ENCODE measurements around the gene GON4L. TPM values are rescaled to one million over a fixed set of nuclear protein-coding genes. Genes with fewer than 3 reads are reported as not detected.

The GON4L gene
- polyA plus RNA-seq, 1 donor (not counting 4 experiments of a cell fraction or from before 2014, with no cell fraction given): 16.7 TPM

DNA sequence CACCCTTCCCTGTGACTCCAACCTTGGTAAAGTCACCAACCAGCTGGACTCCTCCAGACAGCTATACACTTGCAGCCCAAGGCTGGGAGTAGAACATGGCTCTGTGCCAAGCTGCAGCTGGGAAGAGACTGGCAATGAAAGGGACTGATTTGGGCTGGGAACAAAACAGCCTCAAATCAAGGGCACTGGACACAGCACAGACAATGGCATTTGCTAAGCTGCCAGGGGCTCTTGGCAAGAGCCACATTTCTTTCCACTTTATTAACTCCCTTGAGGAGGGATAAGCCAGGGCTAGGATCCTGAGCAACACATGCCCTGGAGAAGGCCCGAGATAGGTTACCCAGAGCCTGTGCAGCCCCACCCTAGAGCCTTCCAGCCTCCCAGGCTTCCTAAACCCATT is 14.4 kb upstream of the GON4L start:
- no peaks in the 10 kb centered on the region for H4K20me1 ChIP-seq (ENCODE audit: control insufficient read depth, extremely low read depth, insufficient read depth, low read length)
- peaks cover 3% of the 10 kb centered on the region for H3K27me3 ChIP-seq (ENCODE audit: control insufficient read depth, extremely low read depth, insufficient read depth, low read length)
- FAIRE-seq: no peak
- no peaks in the 10 kb centered on the region for H3K79me2 ChIP-seq (ENCODE audit: control insufficient read depth, insufficient read depth, low read length)
- H3K9me3 ChIP-seq (ENCODE audit: control insufficient read depth, low read depth, low read length): no peaks in the 10 kb centered on the region
- dilution Hi-C loops (cut with MboI; ENCODE audit: extremely low pct_ligation_motif_present, low sequenced_read_pairs): no loop called here
- no peaks in the 10 kb centered on the region for H3K36me3 ChIP-seq (ENCODE audit: control insufficient read depth in 2 of 2, extremely low read depth in 1 of 2, insufficient read depth in 2 of 2, low read length in 2 of 2)
- H3K9ac ChIP-seq (ENCODE audit: control insufficient read depth, extremely low read depth, insufficient read depth, low read length): no peak overlapping the region
- no peak overlapping the region for H3K27ac ChIP-seq (ENCODE audit: control insufficient read depth, insufficient read depth, low read length)
- no peak overlapping the region for H3K4me3 ChIP-seq (ENCODE audit: control insufficient read depth in 2 of 3, extremely low read depth in 1 of 3, insufficient read depth in 2 of 3, low read depth in 1 of 3, low read length in 3 of 3)
- TF ChIP-seq, protein P1, sequence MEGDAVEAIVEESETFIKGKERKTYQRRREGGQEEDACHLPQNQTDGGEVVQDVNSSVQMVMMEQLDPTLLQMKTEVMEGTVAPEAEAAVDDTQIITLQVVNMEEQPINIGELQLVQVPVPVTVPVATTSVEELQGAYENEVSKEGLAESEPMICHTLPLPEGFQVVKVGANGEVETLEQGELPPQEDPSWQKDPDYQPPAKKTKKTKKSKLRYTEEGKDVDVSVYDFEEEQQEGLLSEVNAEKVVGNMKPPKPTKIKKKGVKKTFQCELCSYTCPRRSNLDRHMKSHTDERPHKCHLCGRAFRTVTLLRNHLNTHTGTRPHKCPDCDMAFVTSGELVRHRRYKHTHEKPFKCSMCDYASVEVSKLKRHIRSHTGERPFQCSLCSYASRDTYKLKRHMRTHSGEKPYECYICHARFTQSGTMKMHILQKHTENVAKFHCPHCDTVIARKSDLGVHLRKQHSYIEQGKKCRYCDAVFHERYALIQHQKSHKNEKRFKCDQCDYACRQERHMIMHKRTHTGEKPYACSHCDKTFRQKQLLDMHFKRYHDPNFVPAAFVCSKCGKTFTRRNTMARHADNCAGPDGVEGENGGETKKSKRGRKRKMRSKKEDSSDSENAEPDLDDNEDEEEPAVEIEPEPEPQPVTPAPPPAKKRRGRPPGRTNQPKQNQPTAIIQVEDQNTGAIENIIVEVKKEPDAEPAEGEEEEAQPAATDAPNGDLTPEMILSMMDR (optimal IDR thresholded peaks at IDR 0.05 in 1 of 3, IDR thresholded peaks at IDR 0.05 in 1 of 3, conservative IDR thresholded peaks at IDR 0.05 in 1 of 3; ENCODE audit: extremely low read depth in 1 of 3, insufficient read depth in 2 of 3, low read length in 3 of 3): no peak
- no peak for TF ChIP-seq EZH2 (IDR thresholded peaks at IDR 0.05; ENCODE audit: low read length)
- no peaks in the 10 kb centered on the region for H3K4me1 ChIP-seq (ENCODE audit: control insufficient read depth, extremely low read depth, insufficient read depth, low read length)
- no peak for DNase-seq (ENCODE audit: low read depth, low spot score)
- H2AFZ ChIP-seq (ENCODE audit: control insufficient read depth, low read length): no peak overlapping the region
- no peak overlapping the region for H3K4me2 ChIP-seq (ENCODE audit: control insufficient read depth, extremely low read depth, insufficient read depth, low read depth, low read length)
- H3K9me1 ChIP-seq (ENCODE audit: control insufficient read depth, extremely low read depth, insufficient read depth, low read length): no peaks in the 10 kb centered on the region

DNA sequence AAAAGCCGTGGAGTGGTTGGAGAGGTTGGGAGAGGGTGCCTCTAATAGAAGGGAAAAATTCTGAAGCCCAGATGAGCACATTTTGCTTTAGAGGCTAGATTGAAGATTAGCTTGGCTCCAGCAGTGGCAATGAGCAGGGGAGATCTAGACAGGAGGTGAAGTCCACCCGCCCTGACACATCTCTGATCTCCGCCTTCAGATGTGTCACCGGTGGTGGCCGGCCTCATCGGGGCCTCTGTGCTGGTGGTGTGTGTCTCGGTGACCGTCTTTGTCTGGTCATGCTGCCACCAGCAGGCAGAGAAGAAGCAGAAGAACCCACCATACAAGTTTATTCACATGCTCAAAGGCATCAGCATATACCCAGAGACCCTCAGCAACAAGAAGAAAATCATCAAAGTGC is 10.8 kb upstream of the GON4L start:
- no peak for FAIRE-seq

More for the DNA sequence above, 10.8 kb upstream of the GON4L start:
- H3K9me1 ChIP-seq (ENCODE audit: control insufficient read depth, extremely low read depth, insufficient read depth, low read length): no peaks in the 10 kb centered on the region
- no peak overlapping the region for H3K9ac ChIP-seq (ENCODE audit: control insufficient read depth, extremely low read depth, insufficient read depth, low read length)
- H4K20me1 ChIP-seq (ENCODE audit: control insufficient read depth, extremely low read depth, insufficient read depth, low read length): no peaks in the 10 kb centered on the region
- DNase-seq (ENCODE audit: low read depth, low spot score): no peak
- no peak for TF ChIP-seq EZH2 (IDR thresholded peaks at IDR 0.05; ENCODE audit: low read length)
- TF ChIP-seq, protein P1 (optimal IDR thresholded peaks at IDR 0.05 in 1 of 3, IDR thresholded peaks at IDR 0.05 in 1 of 3, conservative IDR thresholded peaks at IDR 0.05 in 1 of 3; ENCODE audit: extremely low read depth in 1 of 3, insufficient read depth in 2 of 3, low read length in 3 of 3): no peak
- peaks cover 3% of the 10 kb centered on the region for H3K27me3 ChIP-seq (ENCODE audit: control insufficient read depth, extremely low read depth, insufficient read depth, low read length)
- H3K9me3 ChIP-seq (ENCODE audit: control insufficient read depth, low read depth, low read length): no peaks in the 10 kb centered on the region
- no peak overlapping the region for H3K4me3 ChIP-seq (ENCODE audit: control insufficient read depth in 2 of 3, extremely low read depth in 1 of 3, insufficient read depth in 2 of 3, low read depth in 1 of 3, low read length in 3 of 3)
- H3K4me2 ChIP-seq (ENCODE audit: control insufficient read depth, extremely low read depth, insufficient read depth, low read depth, low read length): no peak overlapping the region
- peaks cover 9% of the 10 kb centered on the region for H3K4me1 ChIP-seq (ENCODE audit: control insufficient read depth, extremely low read depth, insufficient read depth, low read length)
- dilution Hi-C loops (cut with MboI; ENCODE audit: extremely low pct_ligation_motif_present, low sequenced_read_pairs): no loop called here
- H3K79me2 ChIP-seq (ENCODE audit: control insufficient read depth, insufficient read depth, low read length): no peaks in the 10 kb centered on the region
- no peak overlapping the region for H3K27ac ChIP-seq (ENCODE audit: control insufficient read depth, insufficient read depth, low read length)
- no peak overlapping the region for H2AFZ ChIP-seq (ENCODE audit: control insufficient read depth, low read length)
- no peaks in the 10 kb centered on the region for H3K36me3 ChIP-seq (ENCODE audit: control insufficient read depth in 2 of 2, extremely low read depth in 1 of 2, insufficient read depth in 2 of 2, low read length in 2 of 2)
